HEK293T (cell line): ENCODE results near the gene C12orf56.

Experiments
- CTCF ChIA-PET: fragments of 350-600 bp; formaldehyde crosslinking; extraction: SDS; loops from one replicate; lab custom pipeline; 2021; ENCODE audit warnings: antibody characterized with exemption, inconsistent platforms; lab: Yijun Ruan, JAX
- POLR2A ChIA-PET: fragments of 350-600 bp; formaldehyde crosslinking; extraction: SDS; loops from one replicate; lab custom pipeline; 2020; ENCODE audit warnings: antibody characterized with exemption, inconsistent platforms; lab: Yijun Ruan, JAX
- DNase-seq: peaks from one replicate; pipeline ENCODE4 v3.0.0; 2012; ENCODE audit warnings: mixed read lengths; ENCODE audit errors: extremely low spot score
- ARNT ChIP-seq: fragments of 450-650 bp; IDR thresholded peaks from 2 replicates; pipeline ENCODE4 v1.6.1; 2017; ENCODE audit warnings: mild to moderate bottlenecking
- BHLHE40 ChIP-seq: fragments of 450-650 bp; IDR thresholded peaks from 2 replicates; pipeline ENCODE4 v1.6.1; 2016; ENCODE audit warnings: mild to moderate bottlenecking, moderate library complexity, borderline replicate concordance
- CTBP1 ChIP-seq: fragments of 450-650 bp; IDR thresholded peaks from 2 replicates; pipeline ENCODE4 v1.6.1; 2016; ENCODE audit warnings: borderline replicate concordance
- ELF4 ChIP-seq: fragments of 450-650 bp; IDR thresholded peaks from 2 replicates; pipeline ENCODE4 v1.6.1; 2017; ENCODE audit warnings: antibody characterized with exemption
- FOXA1 ChIP-seq: fragments of 450-650 bp; IDR thresholded peaks from 2 replicates; pipeline ENCODE4 v1.6.1; 2016; ENCODE audit warnings: mild to moderate bottlenecking
- FOXK2 ChIP-seq: fragments of 450-650 bp; IDR thresholded peaks from 2 replicates; pipeline ENCODE4 v1.6.1; 2016; ENCODE audit warnings: mild to moderate bottlenecking
- FOXM1 ChIP-seq: fragments of 450-650 bp; IDR thresholded peaks from 2 replicates; pipeline ENCODE4 v1.6.1; 2017; ENCODE audit warnings: mild to moderate bottlenecking, borderline replicate concordance
- HDGF ChIP-seq: fragments of 450-650 bp; IDR thresholded peaks from 2 replicates; pipeline ENCODE4 v1.6.1; 2017; ENCODE audit warnings: antibody characterized with exemption, borderline replicate concordance
- L3MBTL2 ChIP-seq: fragments of 450-650 bp; conservative IDR thresholded peaks from 2 replicates; pipeline ENCODE4 v1.6.1; 2016; ENCODE audit warnings: mild to moderate bottlenecking
- LEF1 ChIP-seq: fragments of 450-650 bp; IDR thresholded peaks from 2 replicates; pipeline ENCODE4 v1.6.1; 2017; ENCODE audit warnings: mild to moderate bottlenecking, borderline replicate concordance
- NFRKB ChIP-seq: fragments of 450-650 bp; IDR thresholded peaks from 2 replicates; pipeline ENCODE4 v1.6.1; 2016; ENCODE audit warnings: mild to moderate bottlenecking, moderate library complexity
- PKNOX1 ChIP-seq: fragments of 450-650 bp; IDR thresholded peaks from 2 replicates; pipeline ENCODE4 v1.6.1; 2016
- SP1 ChIP-seq: fragments of 450-650 bp; IDR thresholded peaks from 2 replicates; pipeline ENCODE4 v1.6.1; 2017
- SUZ12 ChIP-seq: fragments of 450-650 bp; IDR thresholded peaks from 2 replicates; pipeline ENCODE4 v1.6.1; 2016; ENCODE audit warnings: mild to moderate bottlenecking
- TARDBP ChIP-seq: fragments of 450-650 bp; IDR thresholded peaks from 2 replicates; pipeline ENCODE4 v1.6.1; 2016
- ZNF384 ChIP-seq: fragments of 450-650 bp; IDR thresholded peaks from 2 replicates; pipeline ENCODE4 v1.6.1; 2016

C12orf56 gene

GRCh38 chr12:64419696-64420095 lies 29.1 kb upstream of the C12orf56 start:
- POLR2A ChIA-PET, result no interaction called here
- no peak for DNase-seq
- CTCF ChIA-PET, result no interaction called here
- TF ChIP-seq SUZ12 (no peak), BHLHE40 (no peak), HDGF (no peak), FOXA1 (no peak), ARNT (no peak), FOXK2 (no peak), LEF1 (no peak), TARDBP (no peak), FOXM1 (no peak), NFRKB (no peak), SP1 (no peak), CTBP1 (no peak), L3MBTL2 (no peak), PKNOX1 (no peak), ZNF384 (no peak)

- DNase-seq, result no peak
- TF ChIP-seq PKNOX1 (no peak), BHLHE40 (no peak), LEF1 (no peak), HDGF (no peak), TARDBP (no peak), FOXK2 (no peak), SP1 (no peak), L3MBTL2 (no peak), FOXM1 (no peak), ZNF384 (no peak)
- CTCF ChIA-PET, result no interaction called here
- POLR2A ChIA-PET, result interaction anchor here (1.4 kb wide), 1 partner anchor 14 kb away, joined by 6 read pairs; the partner anchor contains the start of gene XPOT
Measured at GRCh38 chr12:64418209-64418608, 27.7 kb upstream of the C12orf56 start.

- no peak for TF ChIP-seq ARNT
- no peak for TF ChIP-seq FOXM1
- no peak for TF ChIP-seq SUZ12
- no peak for TF ChIP-seq FOXK2
- TF ChIP-seq HDGF, result no peak
- TF ChIP-seq FOXA1, result no peak
- TF ChIP-seq PKNOX1, result no peak
- TF ChIP-seq NFRKB, result no peak
- CTCF ChIA-PET, result no interaction called here
Measured at GRCh38 chr12:64413884-64414283, 23.3 kb upstream of the C12orf56 start.

GRCh38 chr12:64412459-64412858 lies 21.9 kb upstream of the C12orf56 start:
- CTCF ChIA-PET, result no interaction called here
- DNase-seq, result no peak
- TF ChIP-seq ELF4 (no peak), TARDBP (no peak), NFRKB (no peak), LEF1 (no peak), CTBP1 (no peak), FOXK2 (no peak), L3MBTL2 (no peak), BHLHE40 (no peak), PKNOX1 (no peak), ZNF384 (no peak), FOXM1 (no peak), HDGF (no peak), ARNT (no peak)
- POLR2A ChIA-PET, result no interaction called here

More at GRCh38 chr12:64413884-64414283, 23.3 kb upstream of the C12orf56 start:
- DNase-seq, result no peak
- POLR2A ChIA-PET, result no interaction called here

GRCh38 chr12:64411427-64411826 lies 20.9 kb upstream of the C12orf56 start:
- TF ChIP-seq ELF4 (no peak), PKNOX1 (no peak)
- CTCF ChIA-PET, result no interaction called here
- no peak for DNase-seq
- POLR2A ChIA-PET, result no interaction called here
